ENCODE measurements around the gene ANO3. TPM values are rescaled to one million over a fixed set of nuclear protein-coding genes. Genes with fewer than 3 reads are reported as not detected.

Gene ANO3
- total RNA-seq, 4 donors from 2014 or later, result 0.08 to 0.27 TPM; not detected in 2

GRCh38 chr11:26512196-26512595 is 180.3 kb downstream of the ANO3 start:
- no peak for TF ChIP-seq CTCF (IDR thresholded peaks at IDR 0.05)
- no peak for TF ChIP-seq EP300 (IDR thresholded peaks at IDR 0.05)
- no peak for TF ChIP-seq POLR2A (IDR thresholded peaks at IDR 0.05)
- no peak for TF ChIP-seq POLR2AphosphoS5 (IDR thresholded peaks at IDR 0.05)
- H3K9me3 ChIP-seq, result no peaks in the 10 kb centered on the region
- no peak overlapping the region for H3K4me3 ChIP-seq
- no peaks in the 10 kb centered on the region for H3K4me1 ChIP-seq
- no peak for ATAC-seq
- no peaks in the 10 kb centered on the region for H3K27me3 ChIP-seq
- H3K27ac ChIP-seq, result no peak overlapping the region
- WGBS, 2 donors (ENCODE audit: low coverage in 1 of 2), result 76 to 90% methylated on average over 2 of the region's 2 CpGs
- no peaks in the 10 kb centered on the region for H3K36me3 ChIP-seq

- Histone ChIP-seq H3K36me3 (no peaks in the 10 kb centered on the region), H3K9me3 (no peaks in the 10 kb centered on the region), H3K4me3 (no peak overlapping the region), H3K4me1 (no peaks in the 10 kb centered on the region), H3K27me3 (no peaks in the 10 kb centered on the region), H3K27ac (no peak overlapping the region)
- WGBS, 2 donors (ENCODE audit: low coverage in 1 of 2), result 79 to 86% methylated on average over 2 of the region's 2 CpGs
- TF ChIP-seq POLR2A (IDR thresholded peaks at IDR 0.05) (no peak), EP300 (IDR thresholded peaks at IDR 0.05) (no peak), POLR2AphosphoS5 (IDR thresholded peaks at IDR 0.05) (no peak), CTCF (IDR thresholded peaks at IDR 0.05) (no peak)
- ATAC-seq, result no peak
Observed at GRCh38 chr11:26519469-26519868, 187.5 kb downstream of the ANO3 start.

GRCh38 chr11:26522912-26523610 is 191.1 kb downstream of the ANO3 start:
- no peaks in the 10 kb centered on the region for H3K4me1 ChIP-seq
- no peaks in the 10 kb centered on the region for H3K27me3 ChIP-seq
- no peaks in the 10 kb centered on the region for H3K9me3 ChIP-seq
- ATAC-seq, result no peak
- H3K27ac ChIP-seq, result no peak overlapping the region
- 69 to 88% methylated on average over 8 to 12 of the region's 12 CpGs for WGBS, 2 donors (ENCODE audit: low coverage in 1 of 2)
- no peaks in the 10 kb centered on the region for H3K36me3 ChIP-seq
- TF ChIP-seq POLR2AphosphoS5 (IDR thresholded peaks at IDR 0.05), result no peak
- no peak for TF ChIP-seq EP300 (IDR thresholded peaks at IDR 0.05)
- no peak for TF ChIP-seq POLR2A (IDR thresholded peaks at IDR 0.05)
- TF ChIP-seq CTCF (IDR thresholded peaks at IDR 0.05), result peak in 1 of 4 experiments; percentile 21
- no peak overlapping the region for H3K4me3 ChIP-seq

GRCh38 chr11:26527685-26528084 is 195.8 kb downstream of the ANO3 start:
- Histone ChIP-seq H3K4me1 (no peaks in the 10 kb centered on the region), H3K27ac (no peak overlapping the region), H3K9me3 (no peaks in the 10 kb centered on the region), H3K36me3 (no peaks in the 10 kb centered on the region), H3K27me3 (no peaks in the 10 kb centered on the region), H3K4me3 (no peak overlapping the region)
- no peak for ATAC-seq
- TF ChIP-seq POLR2A (IDR thresholded peaks at IDR 0.05) (no peak), CTCF (IDR thresholded peaks at IDR 0.05) (no peak), EP300 (IDR thresholded peaks at IDR 0.05) (no peak), POLR2AphosphoS5 (IDR thresholded peaks at IDR 0.05) (no peak)
- WGBS, 2 donors (ENCODE audit: low coverage in 1 of 2), result 50 to 53% methylated on average over 1 of the region's 1 CpG

- H3K27me3 ChIP-seq, result no peaks in the 10 kb centered on the region
- H3K27ac ChIP-seq, result no peak overlapping the region
- ATAC-seq, result no peak
- no peaks in the 10 kb centered on the region for H3K4me1 ChIP-seq
- WGBS, 2 donors (ENCODE audit: low coverage in 1 of 2), result 80 to 98% methylated on average over 2 to 4 of the region's 4 CpGs
- no peaks in the 10 kb centered on the region for H3K9me3 ChIP-seq
- H3K36me3 ChIP-seq, result no peaks in the 10 kb centered on the region
- no peak overlapping the region for H3K4me3 ChIP-seq
- TF ChIP-seq CTCF (IDR thresholded peaks at IDR 0.05) (no peak), EP300 (IDR thresholded peaks at IDR 0.05) (no peak), POLR2A (IDR thresholded peaks at IDR 0.05) (no peak), POLR2AphosphoS5 (IDR thresholded peaks at IDR 0.05) (no peak)
Observed at GRCh38 chr11:26537341-26537740, 205.4 kb downstream of the ANO3 start.

All from gastroesophageal sphincter (tissue), 4 donors.